Osteoblast (primary cell): ENCODE measurements around the gene VASH2. TPM values are rescaled to one million over a fixed set of nuclear protein-coding genes. Genes with fewer than 3 reads are reported as not detected.

Source experiments
- DNase-seq: peaks from one replicate; pipeline ENCODE4 v3.0.0; 2011; ENCODE audit warnings: low spot score, mixed read lengths; ENCODE audit not compliant: insufficient read length; ENCODE audit errors: missing footprints
- H2AFZ ChIP-seq: 2 replicates; pipeline ENCODE4 v1.6.0; 2011; ENCODE audit warnings: mild to moderate bottlenecking, low read length
- H3K27ac ChIP-seq: 2 replicates; pipeline ENCODE4 v1.5.1; 2011; ENCODE audit warnings: mild to moderate bottlenecking, low read depth, low read length, moderate library complexity
- H3K27me3 ChIP-seq: 2 replicates; pipeline ENCODE4 v1.6.0; 2012; ENCODE audit warnings: mild to moderate bottlenecking, control low read depth, inconsistent platforms, low read length, moderate library complexity; ENCODE audit not compliant: insufficient read depth
- H3K36me3 ChIP-seq: 2 replicates; pipeline ENCODE4 v1.5.1; 2011; ENCODE audit warnings: mild to moderate bottlenecking, low read length, control low read depth, moderate library complexity; ENCODE audit not compliant: insufficient read depth
- H3K4me1 ChIP-seq: 2 replicates; pipeline ENCODE4 v1.5.1; 2011; ENCODE audit warnings: mild to moderate bottlenecking, low read length, control low read depth, moderate library complexity; ENCODE audit not compliant: insufficient read depth
- H3K4me2 ChIP-seq: 2 replicates; pipeline ENCODE4 v1.6.0; 2011; ENCODE audit warnings: mild to moderate bottlenecking, low read length; ENCODE audit not compliant: insufficient read depth
- H3K4me3 ChIP-seq: fragments of 200-600 bp; sonication (generic); 3 replicates; pipeline ENCODE4 v1.5.1; 2012; ENCODE audit warnings: mild to moderate bottlenecking, low read length, inconsistent platforms; ENCODE audit not compliant: insufficient read depth
- H3K79me2 ChIP-seq: 2 replicates; pipeline ENCODE4 v1.6.0; 2012; ENCODE audit warnings: mild to moderate bottlenecking, low read length, control low read depth, inconsistent platforms; ENCODE audit not compliant: insufficient read depth
- H3K9me3 ChIP-seq: 2 replicates; pipeline ENCODE4 v1.5.1; 2011; ENCODE audit warnings: low read depth, low read length, control low read depth
- H4K20me1 ChIP-seq: 2 replicates; pipeline ENCODE4 v1.6.0; 2012; ENCODE audit warnings: mild to moderate bottlenecking, low read length, control low read depth; ENCODE audit not compliant: insufficient read depth
- CTCF ChIP-seq: IDR thresholded peaks from 2 replicates; pipeline ENCODE4 v1.5.1; 2011; ENCODE audit warnings: mild to moderate bottlenecking, low read depth, low read length, moderate library complexity; ENCODE audit errors: extremely low read depth
- total RNA-seq: library from RNA; depleted of rRNA; stranded (reverse); fragments of >200 nt; gene quantifications from 2 replicates; pipeline ENCODE4 v1.2.3, GENCODE V29; 2012

VASH2 gene
- total RNA-seq, 1 donor = 1.1 TPM

- DNase-seq = peak; percentile 93
- no peaks in the 10 kb centered on the region for H3K79me2 ChIP-seq
- H3K4me3 ChIP-seq = no peak overlapping the region
- no peak overlapping the region for H3K27ac ChIP-seq
- peak overlapping the region; percentile 42 for H3K4me2 ChIP-seq
- peak; percentile 74 for TF ChIP-seq CTCF
- H2AFZ ChIP-seq = no peak overlapping the region
- peaks cover 3% of the 10 kb centered on the region for H3K27me3 ChIP-seq
- no peaks in the 10 kb centered on the region for H3K36me3 ChIP-seq
- no peaks in the 10 kb centered on the region for H3K4me1 ChIP-seq
- no peaks in the 10 kb centered on the region for H3K9me3 ChIP-seq
- no peaks in the 10 kb centered on the region for H4K20me1 ChIP-seq
These were observed 17.5 kb downstream of the VASH2 start for GRCh38 chr1:212967801-212968200.

GRCh38 chr1:212968368-212968863 lies 18.1 kb downstream of the VASH2 start:
- Histone ChIP-seq H3K9me3 (no peaks in the 10 kb centered on the region), H3K79me2 (no peaks in the 10 kb centered on the region), H4K20me1 (no peaks in the 10 kb centered on the region), H3K4me1 (no peaks in the 10 kb centered on the region), H2AFZ (no peak overlapping the region), H3K4me3 (no peak overlapping the region), H3K27me3 (peaks cover 3% of the 10 kb centered on the region), H3K36me3 (no peaks in the 10 kb centered on the region), H3K4me2 (peak overlapping the region; percentile 42), H3K27ac (no peak overlapping the region)
- TF ChIP-seq CTCF = no peak
- no peak for DNase-seq

- Histone ChIP-seq H3K27ac (no peak overlapping the region), H4K20me1 (no peaks in the 10 kb centered on the region), H3K27me3 (peaks cover 3% of the 10 kb centered on the region), H2AFZ (no peak overlapping the region), H3K36me3 (no peaks in the 10 kb centered on the region), H3K4me1 (no peaks in the 10 kb centered on the region), H3K9me3 (no peaks in the 10 kb centered on the region), H3K4me2 (no peak overlapping the region), H3K79me2 (no peaks in the 10 kb centered on the region), H3K4me3 (no peak overlapping the region)
- DNase-seq = no peak
- no peak for TF ChIP-seq CTCF
These were observed 19.7 kb downstream of the VASH2 start for GRCh38 chr1:212970085-212970484.

- Histone ChIP-seq H3K36me3 (no peaks in the 10 kb centered on the region), H2AFZ (no peak overlapping the region), H3K4me1 (no peaks in the 10 kb centered on the region), H4K20me1 (no peaks in the 10 kb centered on the region), H3K27me3 (peaks cover 3% of the 10 kb centered on the region), H3K79me2 (no peaks in the 10 kb centered on the region), H3K27ac (no peak overlapping the region), H3K4me2 (no peak overlapping the region), H3K9me3 (no peaks in the 10 kb centered on the region), H3K4me3 (no peak overlapping the region)
- no peak for TF ChIP-seq CTCF
- DNase-seq = no peak
These were observed 21.0 kb downstream of the VASH2 start for GRCh38 chr1:212971312-212971711.
